Hepatocyte (in vitro differentiated cells): Measurements from ENCODE around the gene FAM200A.

Source experiments
- EZH2 ChIP-seq: fragments of 200-600 bp; sonication (generic); IDR thresholded peaks from 2 replicates; pipeline ENCODE4 v1.6.1; 2016; ENCODE audit warnings: antibody characterized with exemption, mild to moderate bottlenecking, borderline replicate concordance
- TF ChIP-seq, protein P1 (sequence below): fragments of 200-600 bp; sonication (generic); IDR thresholded peaks from 2 replicates; pipeline ENCODE4 v1.5.1; 2016; ENCODE audit warnings: antibody characterized with exemption, mild to moderate bottlenecking; ENCODE audit not compliant: poor library complexity

GRCh38 chr7:99543916-99544315, 8.0 kb downstream of the FAM200A start:
- TF ChIP-seq, protein P1, sequence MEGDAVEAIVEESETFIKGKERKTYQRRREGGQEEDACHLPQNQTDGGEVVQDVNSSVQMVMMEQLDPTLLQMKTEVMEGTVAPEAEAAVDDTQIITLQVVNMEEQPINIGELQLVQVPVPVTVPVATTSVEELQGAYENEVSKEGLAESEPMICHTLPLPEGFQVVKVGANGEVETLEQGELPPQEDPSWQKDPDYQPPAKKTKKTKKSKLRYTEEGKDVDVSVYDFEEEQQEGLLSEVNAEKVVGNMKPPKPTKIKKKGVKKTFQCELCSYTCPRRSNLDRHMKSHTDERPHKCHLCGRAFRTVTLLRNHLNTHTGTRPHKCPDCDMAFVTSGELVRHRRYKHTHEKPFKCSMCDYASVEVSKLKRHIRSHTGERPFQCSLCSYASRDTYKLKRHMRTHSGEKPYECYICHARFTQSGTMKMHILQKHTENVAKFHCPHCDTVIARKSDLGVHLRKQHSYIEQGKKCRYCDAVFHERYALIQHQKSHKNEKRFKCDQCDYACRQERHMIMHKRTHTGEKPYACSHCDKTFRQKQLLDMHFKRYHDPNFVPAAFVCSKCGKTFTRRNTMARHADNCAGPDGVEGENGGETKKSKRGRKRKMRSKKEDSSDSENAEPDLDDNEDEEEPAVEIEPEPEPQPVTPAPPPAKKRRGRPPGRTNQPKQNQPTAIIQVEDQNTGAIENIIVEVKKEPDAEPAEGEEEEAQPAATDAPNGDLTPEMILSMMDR, result no peak
- no peak for TF ChIP-seq EZH2
